Uterus (tissue), 2 donors: ENCODE measurements around the gene CAPN11.

Experiments
- CTCF ChIP-seq, 4 experiments: fragments of 200-600 bp in 2 of 4; fragments of 450-650 bp in 2 of 4; sonication (generic) in 2 of 4; IDR thresholded peaks; one replicate each; pipeline ENCODE4 v1.5.1; 2016 to 2019; ENCODE audit warnings: antibody characterized with exemption in 4 of 4, mild to moderate bottlenecking in 2 of 4, moderate library complexity in 1 of 4
- POLR2A ChIP-seq, 2 donors: fragments of 450-650 bp; IDR thresholded peaks; one replicate each; pipeline ENCODE4 v1.6.1; 2016; ENCODE audit warnings: antibody characterized with exemption in 2 of 2, mild to moderate bottlenecking in 1 of 2, moderate library complexity in 1 of 2

- TF ChIP-seq POLR2A (IDR thresholded peaks at IDR 0.05) (no peak), CTCF (IDR thresholded peaks at IDR 0.05) (no peak)
Observed at GRCh38 chr6:44225579-44226325, 67.1 kb downstream of the CAPN11 start.
